Measurements from ENCODE around the gene AGPAT3.
A peak's percentile ranks its signal among the peaks of the same experiment; 100 is the strongest.

AGPAT3 gene

GRCh38 chr21:44003307-44003966 is 138.4 kb downstream of the AGPAT3 start:
- DNase-seq: no peak

DNA sequence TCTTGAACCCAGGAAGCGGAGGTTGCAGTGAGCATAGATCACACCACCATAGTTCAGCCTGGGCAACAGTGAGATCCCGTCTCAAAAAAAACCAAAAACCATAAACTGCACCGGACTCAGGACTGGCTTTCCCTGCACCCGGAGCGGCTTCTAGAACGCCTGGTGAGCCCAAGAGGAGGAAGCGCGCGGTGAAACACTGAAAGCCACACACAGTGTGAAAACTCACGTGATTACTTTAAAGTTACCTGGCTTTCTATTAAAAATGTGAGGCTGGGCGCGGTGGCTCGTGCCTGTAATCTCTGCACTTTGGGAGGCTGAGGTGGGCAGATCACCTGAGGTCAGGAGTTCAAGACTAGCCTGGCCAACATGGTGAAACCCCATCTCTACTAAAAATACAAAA is 140.0 kb downstream of the AGPAT3 start:
- DNase-seq: no peak

DNA sequence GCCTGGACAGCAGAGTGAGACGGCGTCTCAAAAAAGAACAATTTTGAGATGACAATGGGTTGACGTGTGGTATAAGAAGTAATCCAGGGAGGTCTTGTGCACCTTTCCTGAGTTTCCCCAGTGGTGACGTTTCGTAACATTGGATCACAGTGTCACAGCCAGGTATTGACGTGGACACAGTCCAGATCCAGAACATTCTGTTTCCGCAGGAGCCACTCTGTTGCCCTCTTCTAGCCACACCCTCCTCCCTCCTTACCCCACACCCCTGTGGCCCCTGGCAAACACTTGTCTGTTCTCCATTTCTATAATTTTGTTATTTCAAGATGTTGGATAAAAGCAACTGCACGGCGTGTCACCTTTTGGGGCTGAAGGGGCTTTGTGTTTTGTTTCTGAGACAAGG is 140.6 kb downstream of the AGPAT3 start:
- DNase-seq: no peak

DNA sequence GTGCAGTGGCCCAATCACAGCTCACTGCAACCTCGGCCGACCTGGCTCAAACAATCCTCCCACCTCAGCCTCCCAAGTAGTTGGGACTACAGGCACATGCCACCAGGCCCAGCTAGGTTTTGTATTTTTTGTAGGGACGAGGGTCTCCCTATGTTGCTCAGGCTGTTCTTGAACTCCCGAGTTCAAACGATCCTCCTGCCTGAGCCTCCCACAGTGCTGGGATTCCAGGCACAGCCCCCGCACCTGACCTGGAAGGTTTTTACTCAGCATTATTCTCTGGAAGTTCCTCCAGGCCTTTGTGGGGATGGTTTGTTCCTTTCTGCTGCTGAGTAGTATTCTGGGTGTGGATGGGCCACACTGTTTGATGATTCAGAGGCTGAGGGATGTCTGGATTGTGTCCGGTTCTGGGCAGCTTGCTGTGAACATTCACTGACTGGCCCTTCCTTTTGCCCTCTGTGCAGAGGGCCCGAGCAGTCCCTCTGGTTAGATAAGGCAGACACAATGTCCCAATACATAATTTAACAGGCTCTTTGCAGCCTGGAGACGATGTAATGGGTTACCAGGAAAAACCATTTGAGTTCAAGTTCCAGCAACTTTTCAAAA is 141.1 kb downstream of the AGPAT3 start:
- DNase-seq: no peak

DNA sequence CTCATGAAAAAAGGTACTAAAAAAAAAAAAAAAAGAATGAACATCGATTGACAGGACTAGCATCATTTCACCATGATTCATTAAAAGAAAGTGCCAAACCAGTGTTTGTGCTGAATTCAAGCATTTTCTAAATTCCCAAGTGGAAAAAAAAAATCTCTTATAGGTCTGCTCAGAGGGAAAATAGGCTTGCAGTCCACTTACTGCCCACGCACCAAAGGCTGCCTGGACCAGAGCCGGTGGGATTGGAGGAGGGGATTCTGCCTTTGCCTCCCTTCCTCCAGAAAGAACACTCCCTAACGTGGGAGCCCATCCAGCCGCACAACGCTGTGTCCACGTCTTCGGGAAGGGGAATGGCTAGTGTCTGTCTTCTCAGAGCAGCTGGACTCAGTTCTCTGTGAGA is 141.6 kb downstream of the AGPAT3 start:
- no peak for DNase-seq

- no peak for DNase-seq
Observed at GRCh38 chr21:44010429-44010828, 145.4 kb downstream of the AGPAT3 start.

GRCh38 chr21:44011123-44011522 is 146.1 kb downstream of the AGPAT3 start:
- DNase-seq: no peak

- DNase-seq: peak; percentile 89
Observed at GRCh38 chr21:44011579-44012473, 146.8 kb downstream of the AGPAT3 start, which contains the start of gene TRAPPC10. TRAPPC10 (plus strand) TSS chr21:44012309; CDS start chr21:44012494, 185 bp downstream.

- peak; percentile 55 for DNase-seq
Observed at GRCh38 chr21:44012474-44013379, 147.7 kb downstream of the AGPAT3 start.

DNA sequence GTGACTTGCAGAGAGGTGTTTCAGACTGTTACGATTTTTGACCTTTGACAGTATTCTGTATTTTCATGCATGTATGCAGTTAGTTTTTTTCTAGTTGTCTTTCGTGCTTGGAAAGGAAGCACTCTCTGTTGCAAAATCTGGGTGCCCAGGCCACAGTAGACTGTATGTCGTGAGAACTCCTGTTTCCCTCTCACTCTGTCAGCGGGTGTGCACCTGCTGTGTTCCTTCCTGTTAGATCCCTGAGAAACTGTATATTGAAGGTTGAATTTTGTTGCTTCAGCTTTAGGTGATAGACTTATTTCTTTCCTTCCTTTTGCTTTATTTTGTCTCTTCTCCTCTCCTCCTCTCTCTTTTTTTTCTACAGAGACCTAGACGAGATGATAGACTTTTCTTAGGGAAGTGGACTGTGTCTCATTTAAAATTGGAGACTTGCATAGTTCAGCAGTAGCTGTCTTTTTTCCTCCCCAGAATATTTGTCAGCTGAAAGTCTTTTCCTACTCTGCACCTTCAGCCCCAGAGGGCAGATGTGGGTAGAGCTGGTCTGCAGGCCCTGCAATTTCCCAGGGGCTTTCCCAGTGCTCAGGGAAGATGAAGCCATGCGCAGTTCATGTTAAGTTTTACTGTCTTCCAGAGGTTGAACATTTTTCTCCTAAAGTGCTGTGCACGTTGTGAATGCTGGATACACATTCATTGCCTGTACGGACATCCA is 148.5 kb downstream of the AGPAT3 start:
- no peak for DNase-seq

GRCh38 chr21:44017601-44018000 is 152.6 kb downstream of the AGPAT3 start:
- DNase-seq: no peak

- DNase-seq: no peak
Observed at GRCh38 chr21:44018127-44018526, 153.1 kb downstream of the AGPAT3 start.

GRCh38 chr21:44018813-44019567 is 154.0 kb downstream of the AGPAT3 start:
- no peak for DNase-seq

GRCh38 chr21:44019568-44019958 is 154.5 kb downstream of the AGPAT3 start:
- DNase-seq: no peak

GRCh38 chr21:44020551-44020950 is 155.5 kb downstream of the AGPAT3 start:
- DNase-seq: no peak

DNA sequence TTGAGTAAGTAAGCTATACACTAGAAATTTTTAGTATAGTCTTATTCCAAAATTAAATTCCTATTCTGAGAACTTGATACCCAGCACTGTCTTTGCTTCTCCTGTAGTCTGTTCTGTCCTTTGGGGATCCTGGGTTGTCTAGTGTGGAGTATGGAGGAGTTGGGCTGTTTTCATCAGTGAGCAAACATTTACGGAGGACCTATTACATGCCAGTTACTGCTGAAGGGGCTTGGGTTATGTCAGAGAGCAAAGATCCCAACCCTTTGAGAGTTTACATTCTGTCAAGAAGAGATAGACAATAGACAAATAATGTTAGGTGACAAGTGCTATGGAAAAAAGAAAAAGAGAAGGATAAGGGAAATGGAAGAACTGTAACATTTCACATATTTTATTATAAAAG is 156.0 kb downstream of the AGPAT3 start:
- no peak for DNase-seq

DNA sequence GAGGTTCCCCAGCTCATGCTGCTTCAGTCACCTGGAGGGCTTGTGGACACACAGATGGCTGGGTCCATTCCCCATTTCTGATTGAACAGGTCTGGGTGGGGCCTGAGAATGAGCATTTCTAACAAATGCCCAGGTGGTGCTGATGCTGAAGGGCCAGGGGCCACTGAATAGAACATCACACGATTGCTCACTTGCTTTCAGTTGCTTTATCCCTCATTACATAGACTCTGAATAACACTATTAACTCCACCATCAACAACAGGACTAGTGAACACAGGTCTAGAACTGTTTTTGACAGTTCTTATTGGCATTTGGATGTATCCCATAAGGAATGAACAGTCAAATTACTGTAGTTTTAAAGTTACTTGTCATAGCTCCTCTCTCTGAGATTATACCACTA is 159.2 kb downstream of the AGPAT3 start:
- DNase-seq: no peak

GRCh38 chr21:44024887-44025353 is 159.9 kb downstream of the AGPAT3 start:
- DNase-seq: peak; percentile 53

GRCh38 chr21:44027607-44028286 is 162.7 kb downstream of the AGPAT3 start:
- no peak for DNase-seq

- DNase-seq: no peak
Observed at GRCh38 chr21:44028287-44028659, 163.2 kb downstream of the AGPAT3 start.

Measured in right forelimb (tissue), 1 donor.